RPMI8226 (cell line): Measurements from ENCODE around the gene TOPBP1.
"Not testable (repeated sequence)": the region's sequence is repeated elsewhere in the genome, so short reads cannot be mapped to it uniquely, and the experiment has no call there.

Experiments used
- DNase-seq: peaks from one replicate; pipeline ENCODE4 v3.0.0-alpha.2; 2015

The TOPBP1 gene

GRCh38 chr3:133661454-133662277 lies at the start of gene TOPBP1:
TSS of gene TOPBP1 (minus strand) at chr3:133661941. CDS start at chr3:133661127, 814 bp downstream.
- peak; percentile 92 for DNase-seq

- DNase-seq, result no peak
These were observed 49.3 kb upstream of the TOPBP1 start for GRCh38 chr3:133711013-133711412.

GRCh38 chr3:133709139-133709750 lies 47.5 kb upstream of the TOPBP1 start:
- DNase-seq, result no peak

GRCh38 chr3:133706033-133706432 lies 44.3 kb upstream of the TOPBP1 start:
- no peak for DNase-seq

GRCh38 chr3:133703915-133704314 lies 42.2 kb upstream of the TOPBP1 start:
- DNase-seq, result no peak

GRCh38 chr3:133701435-133702358 lies 40.0 kb upstream of the TOPBP1 start:
- no peak for DNase-seq

- DNase-seq, result no peak
These were observed 38.6 kb upstream of the TOPBP1 start for GRCh38 chr3:133700351-133700750.

GRCh38 chr3:133699903-133700302 lies 38.2 kb upstream of the TOPBP1 start:
- DNase-seq, result no peak

- no peak for DNase-seq
These were observed 37.7 kb upstream of the TOPBP1 start for GRCh38 chr3:133699467-133699866.

- DNase-seq, result no peak
These were observed 36.2 kb upstream of the TOPBP1 start for GRCh38 chr3:133697960-133698359.

- no peak for DNase-seq
These were observed 33.9 kb upstream of the TOPBP1 start for GRCh38 chr3:133695560-133696171.

- DNase-seq, result no peak
These were observed 32.8 kb upstream of the TOPBP1 start for GRCh38 chr3:133694288-133695268.

- DNase-seq, result no peak
These were observed 32.1 kb upstream of the TOPBP1 start for GRCh38 chr3:133693821-133694220.

GRCh38 chr3:133692759-133693158 lies 31.0 kb upstream of the TOPBP1 start:
- no peak for DNase-seq

GRCh38 chr3:133691273-133692107 lies 29.7 kb upstream of the TOPBP1 start:
- DNase-seq, result no peak

GRCh38 chr3:133677993-133678392 lies 16.3 kb upstream of the TOPBP1 start:
- DNase-seq, result not testable (repeated sequence)

GRCh38 chr3:133676336-133677118 lies 14.8 kb upstream of the TOPBP1 start:
- DNase-seq, result no peak

GRCh38 chr3:133675631-133676335 lies 14.0 kb upstream of the TOPBP1 start:
- peak; percentile 74 for DNase-seq

- no peak for DNase-seq
These were observed 12.7 kb upstream of the TOPBP1 start for GRCh38 chr3:133674290-133674919.
